Mesenchymal stem cell (in vitro differentiated cells and primary cell): ENCODE results near the gene BEND2.

Experiments used
- DNase-seq: peaks from one replicate; pipeline ENCODE4 v3.0.0-alpha.2; 2013
- H2AFZ ChIP-seq: one replicate; pipeline ENCODE4 v1.6.1; 2013; ENCODE audit warnings: low read depth, mild to moderate bottlenecking, control low read depth, inconsistent platforms, low read length, moderate library complexity
- H2AK5ac ChIP-seq: 2 replicates; pipeline ENCODE4 v1.6.1; 2013; ENCODE audit warnings: low read length, moderate library complexity, mild to moderate bottlenecking, inconsistent platforms; ENCODE audit not compliant: severe bottlenecking
- H2BK120ac ChIP-seq: one replicate; pipeline ENCODE4 v1.6.1; 2013; ENCODE audit warnings: low read depth, mild to moderate bottlenecking, inconsistent platforms, low read length, moderate library complexity
- H2BK12ac ChIP-seq, 2 experiments: one replicate each; pipeline ENCODE4 v1.6.1; 2013; ENCODE audit warnings: inconsistent platforms in 2 of 2, low read length in 2 of 2, mild to moderate bottlenecking in 2 of 2, moderate library complexity in 2 of 2, control low read depth in 1 of 2
- H2BK15ac ChIP-seq: one replicate; pipeline ENCODE4 v1.6.1; 2013; ENCODE audit warnings: mild to moderate bottlenecking, low read depth, inconsistent platforms; ENCODE audit not compliant: poor library complexity, severe bottlenecking
- H2BK5ac ChIP-seq: 2 replicates; pipeline ENCODE4 v1.6.1; 2013; ENCODE audit warnings: low read depth, mild to moderate bottlenecking, low read length, control low read depth, inconsistent platforms; ENCODE audit not compliant: poor library complexity, severe bottlenecking
- H3K14ac ChIP-seq, 2 experiments: one replicate each; pipeline ENCODE4 v1.6.1; 2013; ENCODE audit warnings: inconsistent platforms in 2 of 2, low read length in 2 of 2, control low read depth in 1 of 2, mild to moderate bottlenecking in 1 of 2, moderate library complexity in 1 of 2
- H3K18ac ChIP-seq, 2 experiments: one replicate each; pipeline ENCODE4 v1.6.1; 2013; ENCODE audit warnings: inconsistent platforms in 2 of 2, low read length in 2 of 2, control low read depth in 1 of 2, low read depth in 1 of 2, mild to moderate bottlenecking in 1 of 2
- H3K23ac ChIP-seq, 2 experiments: one replicate each; pipeline ENCODE4 v1.6.1; 2013; ENCODE audit warnings: inconsistent platforms in 2 of 2, low read length in 2 of 2, mild to moderate bottlenecking in 2 of 2, moderate library complexity in 2 of 2, control low read depth in 1 of 2
- H3K27ac ChIP-seq: 2 replicates; pipeline ENCODE4 v1.5.1; 2013; ENCODE audit warnings: mild to moderate bottlenecking, moderate library complexity, low read length, control low read depth, inconsistent platforms; ENCODE audit not compliant: poor library complexity, severe bottlenecking
- H3K27me3 ChIP-seq, 2 experiments: 2 replicates each; pipeline versions ENCODE4 v1.6.1 to v1.7.0; 2013; ENCODE audit warnings: low read length in 2 of 2, mild to moderate bottlenecking in 2 of 2, moderate library complexity in 2 of 2, control low read depth in 1 of 2, inconsistent platforms in 1 of 2; ENCODE audit not compliant: control insufficient read depth in 1 of 2, insufficient read depth in 1 of 2
- H3K36me3 ChIP-seq, 2 experiments: 2 replicates each; pipeline versions ENCODE4 v1.6.1 to v1.7.0; 2013; ENCODE audit warnings: low read length in 2 of 2, control low read depth in 1 of 2, inconsistent platforms in 1 of 2, low read depth in 1 of 2, mild to moderate bottlenecking in 1 of 2; ENCODE audit not compliant: insufficient read depth in 2 of 2, control insufficient read depth in 1 of 2
- H3K4ac ChIP-seq, 2 experiments: one replicate each; pipeline ENCODE4 v1.6.1; 2013; ENCODE audit warnings: inconsistent platforms in 2 of 2, low read length in 2 of 2, mild to moderate bottlenecking in 2 of 2, moderate library complexity in 2 of 2, control low read depth in 1 of 2, low read depth in 1 of 2
- H3K4me1 ChIP-seq: 2 replicates; pipeline ENCODE4 v1.6.1; 2013; ENCODE audit warnings: low read depth, low read length, control low read depth; ENCODE audit not compliant: control insufficient read depth, insufficient read depth
- H3K4me2 ChIP-seq: 2 replicates; pipeline ENCODE4 v1.6.1; 2013; ENCODE audit warnings: low read length, mild to moderate bottlenecking, inconsistent platforms; ENCODE audit not compliant: poor library complexity, severe bottlenecking
- H3K4me3 ChIP-seq, 2 experiments: 2 replicates each; pipeline versions ENCODE4 v1.5.1 to v1.7.0; 2013; ENCODE audit warnings: low read length in 2 of 2, mild to moderate bottlenecking in 2 of 2, control low read depth in 1 of 2, low read depth in 1 of 2; ENCODE audit not compliant: insufficient read depth in 1 of 2
- H3K79me1 ChIP-seq: replicated peaks from 2 replicates; pipeline ENCODE4 v1.6.1; 2013; ENCODE audit warnings: mild to moderate bottlenecking, control low read depth, low read length, inconsistent platforms; ENCODE audit not compliant: poor library complexity, severe bottlenecking
- H3K9ac ChIP-seq: 2 replicates; pipeline ENCODE4 v1.7.0; 2013; ENCODE audit warnings: mild to moderate bottlenecking, low read length, moderate library complexity
- H3K9me3 ChIP-seq: 2 replicates; pipeline ENCODE4 v1.7.0; 2013; ENCODE audit warnings: mild to moderate bottlenecking, low read length; ENCODE audit not compliant: control insufficient read depth
- H4K8ac ChIP-seq: one replicate; pipeline ENCODE4 v1.6.1; 2013; ENCODE audit warnings: inconsistent platforms, mild to moderate bottlenecking, low read length, moderate library complexity
- H4K91ac ChIP-seq: one replicate; pipeline ENCODE4 v1.6.1; 2013; ENCODE audit warnings: mild to moderate bottlenecking, low read length, inconsistent platforms
- WGBS: methylation state at CpG from one replicate; pipeline ENCODE4 v1.1.7; 2013; ENCODE audit warnings: mixed read lengths; 5-methylcytosine and 5-hydroxymethylcytosine counted together

The BEND2 gene

GRCh38 chrX:18119856-18120255 is 100.8 kb downstream of the BEND2 start:
- no peak overlapping the region for H3K27ac ChIP-seq
- no peak overlapping the region for H2AK5ac ChIP-seq
- no peaks in the 10 kb centered on the region for H3K79me1 ChIP-seq
- no peak overlapping the region for H2BK12ac ChIP-seq
- no peak overlapping the region for H3K4me2 ChIP-seq
- H3K36me3 ChIP-seq: no peaks in the 10 kb centered on the region
- no CpG with 5 or more reads among the region's 2 CpGs for WGBS
- no peak overlapping the region for H4K91ac ChIP-seq
- H3K18ac ChIP-seq: no peak overlapping the region
- peaks cover 0 to 2% of the 10 kb centered on the region in 2 experiments for H3K27me3 ChIP-seq
- no peak overlapping the region for H3K9ac ChIP-seq
- H2BK5ac ChIP-seq: no peak overlapping the region
- H3K9me3 ChIP-seq: peaks cover 10% of the 10 kb centered on the region
- no peak for DNase-seq
- H3K4me3 ChIP-seq: no peak overlapping the region
- no peak overlapping the region for H2BK15ac ChIP-seq
- H3K23ac ChIP-seq: no peak overlapping the region
- H2BK120ac ChIP-seq: no peak overlapping the region
- H4K8ac ChIP-seq: no peak overlapping the region
- H2AFZ ChIP-seq: no peak overlapping the region
- no peaks in the 10 kb centered on the region for H3K4me1 ChIP-seq
- H3K4ac ChIP-seq: no peak overlapping the region
- H3K14ac ChIP-seq: no peak overlapping the region
